Stimulated activated effector memory CD8-positive, alpha-beta T cell treated with anti-CD3 and anti-CD28 coated beads, Interleukin-12 subunit alpha, Interleukin-12 subunit beta, amount 100 ng/mL, for 72 hours (primary cell): ENCODE results near the gene MCTP2.
A peak's percentile ranks its signal among the peaks of the same experiment; 100 is the strongest.

Experiments used
- ATAC-seq: fragments of 150-1000 bp; cut with Tn5 transposase; 2 replicates; pipeline ENCODE4 v1.10.0; 2021
- DNase-seq, 2 donors: peaks; one replicate each; pipeline ENCODE4 v3.0.0; 2021 to 2022; ENCODE audit warnings: low spot score in 2 of 2
- H3K27ac Mint-ChIP-seq: one replicate; pipeline ENCODE4 v1.8.0; 2022; ENCODE audit warnings: mild to moderate bottlenecking, mixed read lengths
- H3K36me3 Mint-ChIP-seq: one replicate; pipeline ENCODE4 v1.8.0; 2022; ENCODE audit warnings: mild to moderate bottlenecking, mixed read lengths
- H3K4me1 Mint-ChIP-seq: one replicate; pipeline ENCODE4 v1.8.0; 2022; ENCODE audit warnings: mixed read lengths
- H3K4me3 Mint-ChIP-seq: one replicate; pipeline ENCODE4 v1.8.0; 2022; ENCODE audit warnings: mild to moderate bottlenecking, mixed read lengths
- H3K9me3 Mint-ChIP-seq: one replicate; pipeline ENCODE4 v1.8.0; 2022; ENCODE audit warnings: mixed read lengths

The MCTP2 gene

GRCh38 chr15:94265982-94266381 lies 34.6 kb downstream of the MCTP2 start:
- H3K4me3 Mint-ChIP-seq: no peak overlapping the region
- no peak overlapping the region for H3K27ac Mint-ChIP-seq
- no peaks in the 10 kb centered on the region for H3K9me3 Mint-ChIP-seq
- peaks cover 17% of the 10 kb centered on the region for H3K36me3 Mint-ChIP-seq
- DNase-seq (no peak), ATAC-seq (peak; percentile 47)
- peaks cover 37% of the 10 kb centered on the region for H3K4me1 Mint-ChIP-seq

- no peak for ATAC-seq
- no peaks in the 10 kb centered on the region for H3K9me3 Mint-ChIP-seq
Observed at GRCh38 chr15:94266789-94267188, 35.4 kb downstream of the MCTP2 start.

DNA sequence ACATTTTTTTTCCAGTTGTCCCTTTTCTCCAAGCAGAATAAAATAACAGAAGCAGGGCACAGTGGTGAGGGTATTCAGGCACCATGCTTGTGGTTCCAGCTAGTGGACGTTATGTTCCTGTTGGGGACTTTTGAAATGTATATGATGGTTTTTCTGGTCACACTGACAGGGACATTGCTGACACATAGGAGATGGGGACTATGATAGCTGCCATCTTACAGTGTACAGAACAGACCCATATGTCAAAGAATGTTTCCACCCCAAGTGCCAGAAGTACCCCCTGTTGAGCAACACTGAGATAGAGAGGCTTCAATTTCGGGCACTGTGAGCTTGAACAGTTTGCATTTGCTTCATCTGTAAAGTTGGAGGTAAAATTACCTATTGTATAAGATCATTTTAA lies 38.6 kb downstream of the MCTP2 start:
- Mint-ChIP-seq H3K4me3 (no peak overlapping the region), H3K4me1 (peaks cover 23% of the 10 kb centered on the region), H3K27ac (no peak overlapping the region), H3K36me3 (peaks cover 17% of the 10 kb centered on the region), H3K9me3 (no peaks in the 10 kb centered on the region)
- ATAC-seq (peak; percentile 45), DNase-seq (no peak)

More at GRCh38 chr15:94266789-94267188, 35.4 kb downstream of the MCTP2 start:
- no peak for DNase-seq
- peaks cover 34% of the 10 kb centered on the region for H3K4me1 Mint-ChIP-seq
- no peak overlapping the region for H3K4me3 Mint-ChIP-seq
- H3K36me3 Mint-ChIP-seq: peaks cover 17% of the 10 kb centered on the region
- H3K27ac Mint-ChIP-seq: no peak overlapping the region

DNA sequence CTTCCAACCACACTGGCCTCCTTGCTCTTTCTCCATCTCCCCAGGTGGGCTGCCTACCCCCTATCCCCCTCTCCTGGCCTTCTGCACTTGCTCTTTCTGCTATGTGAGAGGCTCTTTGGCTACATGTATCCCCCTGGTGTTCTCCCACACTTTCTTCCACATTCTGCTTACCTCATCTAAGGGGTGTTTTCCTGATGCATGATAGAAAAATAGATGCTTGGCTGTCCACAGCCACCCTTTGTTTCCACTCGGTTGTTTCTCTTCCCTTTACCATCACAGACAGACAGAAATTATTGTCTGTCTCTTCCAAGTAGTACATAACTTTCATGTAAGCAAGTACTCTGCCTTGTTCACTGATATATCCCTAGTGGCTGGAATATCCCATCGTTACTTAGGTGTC lies 39.2 kb downstream of the MCTP2 start:
- no peak overlapping the region for H3K27ac Mint-ChIP-seq
- H3K9me3 Mint-ChIP-seq: no peaks in the 10 kb centered on the region
- DNase-seq: no peak
- no peak for ATAC-seq
- peaks cover 23% of the 10 kb centered on the region for H3K4me1 Mint-ChIP-seq
- peaks cover 17% of the 10 kb centered on the region for H3K36me3 Mint-ChIP-seq
- no peak overlapping the region for H3K4me3 Mint-ChIP-seq

- Mint-ChIP-seq H3K4me3 (no peak overlapping the region), H3K4me1 (peaks cover 9% of the 10 kb centered on the region), H3K36me3 (peaks cover 10% of the 10 kb centered on the region), H3K27ac (no peak overlapping the region), H3K9me3 (no peaks in the 10 kb centered on the region)
- ATAC-seq: peak; percentile 92
- DNase-seq: no peak
Observed at GRCh38 chr15:94272251-94272898, 41.0 kb downstream of the MCTP2 start.

DNA sequence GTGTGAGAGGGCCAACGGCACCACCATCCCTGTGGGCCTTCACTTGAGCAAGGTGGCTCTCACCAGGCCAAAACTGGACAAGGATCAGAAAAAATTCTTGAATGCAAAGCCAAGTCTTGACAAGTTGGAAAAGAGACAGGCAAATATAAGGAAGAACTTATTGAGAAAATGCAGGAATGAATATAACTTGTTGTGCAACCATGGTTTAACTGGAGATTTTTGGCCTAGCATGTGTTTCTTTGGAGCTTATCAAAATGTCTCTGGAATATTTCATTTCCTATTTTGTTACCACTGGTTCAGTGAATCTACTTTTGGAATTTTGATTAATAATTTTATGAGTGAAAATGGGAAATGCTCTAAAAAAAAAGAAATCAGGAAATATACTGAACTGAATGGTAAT lies 42.5 kb downstream of the MCTP2 start:
- H3K9me3 Mint-ChIP-seq: no peaks in the 10 kb centered on the region
- no peak overlapping the region for H3K27ac Mint-ChIP-seq
- H3K4me3 Mint-ChIP-seq: no peak overlapping the region
- ATAC-seq: no peak
- H3K4me1 Mint-ChIP-seq: peaks cover 12% of the 10 kb centered on the region
- DNase-seq: no peak
- H3K36me3 Mint-ChIP-seq: peaks cover 8% of the 10 kb centered on the region

DNA sequence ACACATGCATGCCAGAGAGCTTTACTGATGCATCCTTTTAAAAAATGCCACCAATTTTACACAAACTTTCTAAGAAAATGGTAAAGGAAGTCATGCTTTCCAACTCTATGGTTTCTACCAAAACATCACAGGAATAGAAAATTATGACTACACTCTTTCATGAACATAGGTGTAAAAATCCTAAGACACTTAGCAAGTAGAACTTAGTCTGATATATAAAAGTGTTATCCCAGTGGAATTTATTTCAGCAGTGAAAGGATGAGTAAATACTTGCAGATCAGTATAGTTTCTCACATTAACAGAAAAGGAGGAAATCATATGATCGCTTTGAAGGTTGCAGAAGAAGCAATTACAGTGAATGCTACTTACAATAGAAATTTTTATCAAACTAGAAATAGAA lies 43.4 kb downstream of the MCTP2 start:
- peaks cover 14% of the 10 kb centered on the region for H3K36me3 Mint-ChIP-seq
- no peak overlapping the region for H3K27ac Mint-ChIP-seq
- no peaks in the 10 kb centered on the region for H3K9me3 Mint-ChIP-seq
- DNase-seq (no peak), ATAC-seq (no peak)
- H3K4me3 Mint-ChIP-seq: no peak overlapping the region
- peaks cover 21% of the 10 kb centered on the region for H3K4me1 Mint-ChIP-seq

DNA sequence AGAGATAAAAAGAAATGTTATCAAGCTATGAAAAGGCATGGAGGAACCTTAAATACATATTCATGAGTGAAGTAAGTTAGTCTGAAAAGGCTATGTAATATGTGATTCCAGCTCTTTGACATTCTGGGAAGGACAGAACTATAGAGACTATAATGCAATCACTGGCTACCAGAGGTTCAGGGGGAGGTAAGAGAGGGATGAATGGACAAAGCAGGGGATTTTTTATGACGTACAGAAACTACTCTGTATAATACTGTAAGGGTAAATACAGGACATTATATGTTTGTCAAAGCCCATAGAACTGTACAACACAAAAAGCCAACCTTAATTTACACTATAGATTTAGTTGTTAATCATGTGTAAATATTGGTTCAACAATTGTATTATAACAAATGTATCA lies 46.1 kb downstream of the MCTP2 start:
- no peak for DNase-seq
- peaks cover 3% of the 10 kb centered on the region for H3K9me3 Mint-ChIP-seq
- H3K4me1 Mint-ChIP-seq: peaks cover 49% of the 10 kb centered on the region
- no peak for ATAC-seq
- peaks cover 36% of the 10 kb centered on the region for H3K36me3 Mint-ChIP-seq
- no peak overlapping the region for H3K4me3 Mint-ChIP-seq
- no peak overlapping the region for H3K27ac Mint-ChIP-seq

GRCh38 chr15:94279736-94280135 lies 48.4 kb downstream of the MCTP2 start:
- peaks cover 3% of the 10 kb centered on the region for H3K9me3 Mint-ChIP-seq
- ATAC-seq (no peak), DNase-seq (no peak)
- H3K4me3 Mint-ChIP-seq: peak overlapping the region; percentile 44
- H3K27ac Mint-ChIP-seq: peak overlapping the region; percentile 41
- H3K36me3 Mint-ChIP-seq: peaks cover 48% of the 10 kb centered on the region
- H3K4me1 Mint-ChIP-seq: peaks cover 60% of the 10 kb centered on the region

DNA sequence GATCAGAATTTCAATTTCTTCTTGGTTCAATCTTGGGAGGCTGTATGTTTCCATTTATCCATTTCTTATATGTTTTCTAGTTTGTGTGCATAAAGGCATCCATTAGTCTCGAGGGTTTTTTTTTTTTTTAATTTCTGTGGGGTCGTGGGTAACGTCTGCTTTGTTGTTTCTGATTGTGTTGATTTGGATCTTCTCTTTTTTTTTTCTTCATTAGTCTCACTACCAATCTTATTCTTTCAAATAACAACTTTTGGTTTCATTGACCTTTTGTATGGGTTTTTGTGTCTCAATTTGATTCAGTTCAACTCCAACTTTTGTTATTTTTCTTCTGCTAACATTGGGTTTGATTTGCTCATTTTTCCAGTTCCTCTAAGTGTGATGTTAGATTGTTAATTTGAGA lies 48.9 kb downstream of the MCTP2 start:
- H3K36me3 Mint-ChIP-seq: peaks cover 50% of the 10 kb centered on the region
- peaks cover 3% of the 10 kb centered on the region for H3K9me3 Mint-ChIP-seq
- H3K4me1 Mint-ChIP-seq: peaks cover 60% of the 10 kb centered on the region
- ATAC-seq (peak; percentile 11), DNase-seq (no peak)
- peak overlapping the region; percentile 44 for H3K4me3 Mint-ChIP-seq
- peak overlapping the region; percentile 41 for H3K27ac Mint-ChIP-seq

DNA sequence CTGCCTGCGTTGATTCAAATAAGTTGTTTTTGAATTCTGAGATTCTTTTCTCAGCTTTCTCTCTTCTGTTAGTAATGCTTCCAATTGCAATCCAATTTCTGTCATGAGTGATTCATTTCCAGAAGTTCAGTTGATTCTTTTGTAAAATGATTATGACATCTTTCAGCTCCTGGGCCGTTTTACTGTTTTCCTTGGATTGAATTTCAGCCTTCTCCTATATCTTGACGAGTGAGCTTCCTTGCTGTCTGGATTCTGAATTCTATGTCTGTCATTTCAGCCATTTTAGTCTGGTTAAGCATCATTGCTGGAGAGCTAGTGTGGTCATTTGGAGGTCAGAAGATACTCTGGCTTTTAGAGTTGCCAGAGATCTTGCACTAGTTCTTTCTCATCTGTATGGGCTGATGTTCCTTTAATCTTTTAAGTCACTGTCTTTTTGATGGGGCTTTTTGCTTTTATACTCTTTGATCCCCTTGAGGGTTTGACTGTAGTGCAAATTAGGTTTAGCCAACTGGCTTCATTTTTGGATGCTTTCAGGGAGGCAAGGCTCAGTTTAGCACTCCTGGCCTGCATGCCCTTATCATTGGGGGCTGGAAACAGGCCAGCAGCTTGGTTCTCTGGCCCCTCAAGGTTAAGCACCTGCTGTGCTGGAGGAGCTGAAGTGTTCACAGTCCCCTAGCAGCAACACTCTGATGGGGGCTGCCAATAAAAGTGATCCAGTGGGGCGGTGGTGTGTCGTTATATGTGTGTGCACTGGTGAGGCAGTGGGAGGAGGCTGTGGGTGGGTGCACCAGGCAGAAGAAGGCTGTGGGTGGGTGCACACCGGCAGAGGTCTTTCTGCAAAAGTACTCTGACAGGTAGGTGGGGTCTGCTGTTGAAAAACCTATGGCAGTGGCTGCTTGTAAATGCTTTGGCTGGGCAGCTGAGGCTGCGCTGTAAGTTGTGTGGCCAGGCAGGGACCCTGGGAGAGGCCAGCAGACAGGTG lies 51.2 kb downstream of the MCTP2 start:
- Mint-ChIP-seq H3K27ac (no peak overlapping the region), H3K36me3 (peaks cover 61% of the 10 kb centered on the region), H3K4me3 (no peak overlapping the region)

DNA sequence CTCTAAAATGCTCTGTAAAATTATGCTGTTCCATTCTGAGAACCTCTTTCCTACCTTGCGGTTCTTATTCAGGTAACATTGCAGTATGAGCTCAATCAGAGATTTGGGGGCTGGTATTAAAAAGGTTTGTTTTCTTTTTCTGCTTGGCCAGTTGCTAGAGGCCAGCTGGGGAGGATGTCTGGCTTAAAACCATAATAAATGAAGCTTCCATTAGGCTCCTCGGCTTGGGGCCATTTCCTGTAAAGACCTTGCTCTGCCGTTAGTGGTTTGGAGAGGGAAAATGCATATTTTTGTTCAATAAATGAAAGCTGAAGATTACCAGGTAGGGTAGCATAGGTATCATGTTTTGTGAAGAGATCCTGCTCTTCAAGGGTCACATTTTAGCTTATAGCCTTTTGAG lies 55.2 kb downstream of the MCTP2 start:
- Mint-ChIP-seq H3K9me3 (peaks cover 7% of the 10 kb centered on the region), H3K4me1 (peaks cover 63% of the 10 kb centered on the region), H3K27ac (peak overlapping the region; percentile 40), H3K4me3 (peak overlapping the region; percentile 66), H3K36me3 (peaks cover 33% of the 10 kb centered on the region)
- ATAC-seq: no peak
- no peak for DNase-seq

More for the DNA sequence above, 51.2 kb downstream of the MCTP2 start:
- Mint-ChIP-seq H3K4me1 (peaks cover 76% of the 10 kb centered on the region), H3K9me3 (peaks cover 3% of the 10 kb centered on the region)
- DNase-seq (no peak), ATAC-seq (peak; percentile 60)

- Mint-ChIP-seq H3K4me1 (peaks cover 51% of the 10 kb centered on the region), H3K27ac (peak overlapping the region; percentile 62), H3K36me3 (peaks cover 21% of the 10 kb centered on the region), H3K9me3 (peaks cover 3% of the 10 kb centered on the region), H3K4me3 (peak overlapping the region; percentile 66)
- peak; percentile 94 for ATAC-seq
- DNase-seq: peak in 1 of 2 donors; percentile 65
Observed at GRCh38 chr15:94287794-94288246, 56.5 kb downstream of the MCTP2 start.

- Mint-ChIP-seq H3K9me3 (peaks cover 3% of the 10 kb centered on the region), H3K4me1 (peaks cover 51% of the 10 kb centered on the region), H3K4me3 (no peak overlapping the region), H3K27ac (no peak overlapping the region), H3K36me3 (peaks cover 15% of the 10 kb centered on the region)
- DNase-seq (no peak), ATAC-seq (no peak)
Observed at GRCh38 chr15:94290730-94291129, 59.4 kb downstream of the MCTP2 start.
